ENCODE measurements around the gene FKBP2. TPM values are rescaled to one million over a fixed set of nuclear protein-coding genes. Genes with fewer than 3 reads are reported as not detected.
A peak's percentile ranks its signal among the peaks of the same experiment; 100 is the strongest.

Gene FKBP2
- total RNA-seq, 4 donors from 2014 or later: 20.2 to 54.7 (median 27.6) TPM

DNA sequence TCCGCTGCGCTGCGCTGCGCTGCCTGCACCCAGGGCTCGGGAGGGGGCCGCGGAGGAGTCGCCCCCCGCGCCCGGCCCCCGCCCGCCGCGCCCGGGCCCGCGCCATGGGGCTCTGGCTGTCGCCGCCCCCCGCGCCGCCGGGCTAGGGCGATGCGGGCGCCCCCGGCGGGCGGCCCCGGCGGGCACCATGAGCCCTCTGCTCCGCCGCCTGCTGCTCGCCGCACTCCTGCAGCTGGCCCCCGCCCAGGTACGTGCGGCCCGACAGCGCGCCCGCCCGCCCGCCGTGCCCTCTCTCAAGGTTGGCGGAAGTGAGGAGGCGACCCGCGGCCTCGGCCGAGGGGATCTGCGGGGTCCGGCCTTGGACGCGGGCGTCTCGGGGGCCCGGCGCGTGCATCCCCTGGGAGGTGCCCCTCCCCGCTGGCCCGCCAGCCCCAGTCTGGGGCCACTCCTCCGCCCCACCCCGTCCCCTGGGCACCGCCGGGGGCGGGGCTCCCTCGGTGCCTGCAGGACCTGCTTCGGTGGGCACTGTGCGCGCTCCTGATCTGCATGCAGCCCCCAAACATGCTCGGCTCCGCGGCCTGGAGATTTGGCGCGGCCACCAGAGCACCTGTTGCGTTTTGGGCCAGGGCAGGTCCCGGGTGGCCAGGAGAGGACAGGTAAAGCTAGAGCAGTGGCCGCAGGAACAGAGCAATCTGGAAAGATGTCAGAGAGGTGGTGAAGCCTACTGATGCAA, 6.1 kb upstream of the FKBP2 start:
- ATAC-seq: peak; percentile 28 to 47
- Histone ChIP-seq H3K36me3 (peaks cover 0 to 5% of the 10 kb centered on the region in 2 donors), H3K27me3 (no peaks in the 10 kb centered on the region), H3K9me3 (no peaks in the 10 kb centered on the region), H3K4me1 (peaks cover 21 to 23% of the 10 kb centered on the region in 2 donors), H3K4me3 (peak overlapping the region; percentile 60 to 73 (median 68)), H3K27ac (peak overlapping the region; percentile 83 to 90 (median 88))
- intact Hi-C loops (cut with DNase I; ENCODE audit: low total_unique reads) (no loop called here), in situ Hi-C loops (cut with MboI; ENCODE audit: low sequenced_read_pairs in 4 of 4) (no loop called here)
- TF ChIP-seq CTCF (IDR thresholded peaks at IDR 0.05 in 4 of 5, conservative IDR thresholded peaks at IDR 0.05 in 1 of 5): no peak
- peak; percentile 72 to 74 for TF ChIP-seq POLR2A (IDR thresholded peaks at IDR 0.05)
- DNase-seq: peak in 1 of 2 donors; percentile 56

- in situ Hi-C loops (cut with MboI; ENCODE audit: low sequenced_read_pairs in 4 of 4) (no loop called here), intact Hi-C loops (cut with DNase I; ENCODE audit: low total_unique reads) (no loop called here)
- Histone ChIP-seq H3K27me3 (no peaks in the 10 kb centered on the region), H3K27ac (peak overlapping the region; percentile 83 to 90 (median 88)), H3K4me3 (peak overlapping the region; percentile 60 to 73 (median 68)), H3K9me3 (no peaks in the 10 kb centered on the region), H3K4me1 (peaks cover 26% of the 10 kb centered on the region in 2 donors), H3K36me3 (peaks cover 0 to 5% of the 10 kb centered on the region in 2 donors)
- TF ChIP-seq CTCF (IDR thresholded peaks at IDR 0.05 in 4 of 5, conservative IDR thresholded peaks at IDR 0.05 in 1 of 5) (no peak), POLR2A (IDR thresholded peaks at IDR 0.05) (no peak)
- no peak for DNase-seq
- ATAC-seq: no peak
These were observed 5.3 kb upstream of the FKBP2 start for GRCh38 chr11:64235437-64236161.

DNA sequence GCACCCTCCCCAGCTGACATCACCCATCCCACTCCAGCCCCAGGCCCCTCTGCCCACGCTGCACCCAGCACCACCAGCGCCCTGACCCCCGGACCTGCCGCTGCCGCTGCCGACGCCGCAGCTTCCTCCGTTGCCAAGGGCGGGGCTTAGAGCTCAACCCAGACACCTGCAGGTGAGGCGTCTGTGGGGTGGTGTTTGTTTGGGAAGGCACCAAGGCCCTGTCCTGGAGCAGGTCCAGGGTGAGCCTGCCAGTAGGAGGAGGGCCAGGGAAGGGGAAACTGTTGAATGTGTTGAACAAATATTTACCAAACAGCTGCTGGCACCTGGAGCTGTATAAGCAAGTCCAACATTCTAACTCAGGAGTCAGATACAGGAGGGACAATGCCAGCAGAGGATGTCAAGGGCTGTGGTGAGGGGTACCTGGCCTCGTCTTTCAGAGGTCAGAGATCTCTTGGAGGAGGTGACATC, 3.4 kb upstream of the FKBP2 start:
- Histone ChIP-seq H3K27ac (peak overlapping the region in 1 of 4 donors; percentile 100), H3K9me3 (no peaks in the 10 kb centered on the region), H3K36me3 (peaks cover 0 to 5% of the 10 kb centered on the region in 2 donors), H3K4me1 (peaks cover 25 to 36% of the 10 kb centered on the region in 2 donors), H3K27me3 (no peaks in the 10 kb centered on the region), H3K4me3 (no peak overlapping the region)
- ATAC-seq (no peak), DNase-seq (no peak)
- in situ Hi-C loops (cut with MboI; ENCODE audit: low sequenced_read_pairs in 4 of 4): no loop called here
- intact Hi-C loops (cut with DNase I; ENCODE audit: low total_unique reads): no loop called here
- no peak for TF ChIP-seq POLR2A (IDR thresholded peaks at IDR 0.05)
- TF ChIP-seq CTCF (IDR thresholded peaks at IDR 0.05 in 4 of 5, conservative IDR thresholded peaks at IDR 0.05 in 1 of 5): no peak

- in situ Hi-C loops (cut with MboI; ENCODE audit: low sequenced_read_pairs in 4 of 4): no loop called here
- H3K27me3 ChIP-seq: no peaks in the 10 kb centered on the region
- no peak for DNase-seq
- peaks cover 0 to 5% of the 10 kb centered on the region in 2 donors for H3K36me3 ChIP-seq
- no peak for ATAC-seq
- intact Hi-C loops (cut with DNase I; ENCODE audit: low total_unique reads): no loop called here
- no peaks in the 10 kb centered on the region for H3K9me3 ChIP-seq
- no peak overlapping the region for H3K4me3 ChIP-seq
- peak overlapping the region in 1 of 4 donors; percentile 100 for H3K27ac ChIP-seq
- no peak for TF ChIP-seq POLR2A (IDR thresholded peaks at IDR 0.05)
- TF ChIP-seq CTCF (IDR thresholded peaks at IDR 0.05 in 4 of 5, conservative IDR thresholded peaks at IDR 0.05 in 1 of 5): no peak
- H3K4me1 ChIP-seq: peaks cover 29 to 41% of the 10 kb centered on the region in 2 donors
These were observed 2.8 kb upstream of the FKBP2 start for GRCh38 chr11:64238076-64238475.

Data from gastrocnemius medialis (tissue), 4 donors.